ENCODE measurements around the gene SRSF11.
A peak's percentile ranks its signal among the peaks of the same experiment; 100 is the strongest.
"Not testable (repeated sequence)": the region's sequence is repeated elsewhere in the genome, so short reads cannot be mapped to it uniquely, and the experiment has no call there.

The SRSF11 gene, protein sequence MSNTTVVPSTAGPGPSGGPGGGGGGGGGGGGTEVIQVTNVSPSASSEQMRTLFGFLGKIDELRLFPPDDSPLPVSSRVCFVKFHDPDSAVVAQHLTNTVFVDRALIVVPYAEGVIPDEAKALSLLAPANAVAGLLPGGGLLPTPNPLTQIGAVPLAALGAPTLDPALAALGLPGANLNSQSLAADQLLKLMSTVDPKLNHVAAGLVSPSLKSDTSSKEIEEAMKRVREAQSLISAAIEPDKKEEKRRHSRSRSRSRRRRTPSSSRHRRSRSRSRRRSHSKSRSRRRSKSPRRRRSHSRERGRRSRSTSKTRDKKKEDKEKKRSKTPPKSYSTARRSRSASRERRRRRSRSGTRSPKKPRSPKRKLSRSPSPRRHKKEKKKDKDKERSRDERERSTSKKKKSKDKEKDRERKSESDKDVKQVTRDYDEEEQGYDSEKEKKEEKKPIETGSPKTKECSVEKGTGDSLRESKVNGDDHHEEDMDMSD

GRCh38 chr1:70221238-70222121 is at the start of gene SRSF11:
Gene SRSF11, plus strand, starts transcription at chr1:70221380. Its CDS starts 257 bp downstream, at chr1:70221637.
- DNase-seq (ENCODE audit: low read depth in 2 of 2) = peak; percentile 89 to 96

GRCh38 chr1:70171512-70171911 is 49.7 kb upstream of the SRSF11 start:
- no peak for DNase-seq (ENCODE audit: low read depth in 2 of 2)

DNA sequence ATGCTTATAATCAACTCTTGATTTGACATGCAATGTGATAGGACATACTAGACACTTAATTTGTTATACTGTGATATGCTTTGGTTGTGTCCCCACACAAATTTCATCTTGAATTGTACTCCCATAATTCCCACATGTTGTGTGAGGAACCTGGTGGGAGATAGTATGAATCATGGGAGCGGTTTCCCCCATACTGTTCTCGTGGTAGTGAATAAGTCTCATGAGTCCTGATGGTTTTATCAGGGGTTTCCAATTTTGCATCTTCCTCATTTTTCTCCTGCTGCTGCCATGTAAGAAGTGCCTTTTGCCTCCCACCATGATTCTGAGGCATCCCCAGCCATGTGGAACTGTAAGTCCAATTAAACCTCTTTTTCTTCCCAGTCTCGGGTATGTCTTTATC is 36.0 kb upstream of the SRSF11 start:
- not testable (repeated sequence) for DNase-seq (ENCODE audit: low read depth in 2 of 2)

- no peak for DNase-seq (ENCODE audit: low read depth in 2 of 2)
These were observed 32.7 kb upstream of the SRSF11 start for GRCh38 chr1:70188522-70188921.

DNA sequence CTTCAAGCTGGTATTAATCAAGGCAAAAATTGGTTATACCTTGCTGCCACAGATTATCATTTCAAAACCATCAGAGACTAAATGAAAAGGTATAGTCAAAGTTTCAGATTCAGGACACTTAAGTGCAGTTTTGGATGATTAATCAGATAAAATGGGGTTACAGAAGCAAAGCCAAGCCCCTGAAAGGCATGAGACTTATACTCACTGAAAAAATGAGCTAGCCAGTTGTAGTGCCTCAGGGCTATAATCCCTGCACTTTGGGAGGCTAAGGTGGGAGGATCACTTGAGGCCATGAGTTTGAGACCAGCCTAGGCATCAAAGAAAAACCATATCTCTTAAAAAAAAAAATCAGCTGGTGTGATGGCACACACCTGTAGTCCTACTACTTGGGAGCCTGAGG is 31.0 kb upstream of the SRSF11 start:
- no peak for DNase-seq (ENCODE audit: low read depth in 2 of 2)

DNA sequence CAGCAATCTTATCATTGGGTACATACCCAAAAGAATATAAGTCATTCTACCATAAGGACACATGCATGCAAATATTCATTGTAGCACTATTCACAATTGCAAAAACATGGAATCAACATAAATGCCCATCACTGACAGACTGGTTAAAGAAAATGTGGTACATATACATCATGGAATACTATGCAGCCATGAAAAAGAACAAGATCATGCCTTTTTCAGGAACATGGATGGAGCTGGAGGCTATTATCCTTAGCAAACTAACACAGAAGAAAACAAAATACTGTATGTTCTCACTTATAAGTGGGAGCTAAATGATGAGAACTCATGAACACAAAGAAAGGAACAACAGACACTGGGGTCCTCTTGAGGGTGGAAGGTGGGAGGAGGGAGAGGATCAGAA is 28.7 kb upstream of the SRSF11 start:
- DNase-seq (ENCODE audit: low read depth in 2 of 2) = not testable (repeated sequence)

GRCh38 chr1:70194601-70195000 is 26.6 kb upstream of the SRSF11 start:
- no peak for DNase-seq (ENCODE audit: low read depth in 2 of 2)

DNA sequence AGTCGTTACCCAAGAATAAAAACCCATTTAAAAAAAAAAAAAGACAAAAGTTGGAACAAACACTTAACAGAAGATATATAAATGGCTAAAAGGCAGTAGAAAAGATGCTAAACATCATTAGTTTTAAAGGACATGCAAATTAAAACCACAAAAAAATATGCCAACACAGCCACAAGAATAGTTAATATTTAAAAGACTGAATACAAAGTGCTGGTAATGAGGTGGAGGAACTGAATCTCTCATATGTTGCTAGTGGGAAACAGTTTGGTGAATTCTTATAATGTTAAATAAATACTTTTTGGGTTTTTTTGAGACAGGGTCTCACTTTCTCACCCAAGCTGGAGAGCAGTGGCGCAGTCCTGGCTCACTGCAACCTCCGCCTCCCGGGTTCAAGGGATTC is 25.8 kb upstream of the SRSF11 start:
- no peak for DNase-seq (ENCODE audit: low read depth in 2 of 2)

- no peak for DNase-seq (ENCODE audit: low read depth in 2 of 2)
These were observed 24.8 kb upstream of the SRSF11 start for GRCh38 chr1:70196333-70196732.

DNA sequence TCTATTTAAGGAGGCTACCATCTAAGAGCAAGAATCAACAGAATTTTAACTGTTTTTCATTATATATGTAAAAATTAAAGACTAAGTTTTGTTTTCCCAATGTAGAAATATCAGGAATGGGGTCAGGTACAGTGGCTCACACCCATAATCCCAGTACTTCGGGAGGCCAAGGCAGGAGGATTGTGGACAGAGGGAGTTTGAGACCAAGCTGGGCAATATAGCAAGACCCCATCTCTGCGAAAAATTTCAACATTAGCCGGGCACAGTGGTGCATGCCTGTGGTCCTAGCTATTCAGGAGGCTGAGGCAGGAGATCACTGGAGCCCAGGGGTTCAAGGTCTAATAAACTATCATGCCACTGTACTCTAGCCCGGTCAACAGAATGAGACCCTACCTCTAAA is 21.1 kb upstream of the SRSF11 start:
- DNase-seq (ENCODE audit: low read depth in 2 of 2) = no peak

DNA sequence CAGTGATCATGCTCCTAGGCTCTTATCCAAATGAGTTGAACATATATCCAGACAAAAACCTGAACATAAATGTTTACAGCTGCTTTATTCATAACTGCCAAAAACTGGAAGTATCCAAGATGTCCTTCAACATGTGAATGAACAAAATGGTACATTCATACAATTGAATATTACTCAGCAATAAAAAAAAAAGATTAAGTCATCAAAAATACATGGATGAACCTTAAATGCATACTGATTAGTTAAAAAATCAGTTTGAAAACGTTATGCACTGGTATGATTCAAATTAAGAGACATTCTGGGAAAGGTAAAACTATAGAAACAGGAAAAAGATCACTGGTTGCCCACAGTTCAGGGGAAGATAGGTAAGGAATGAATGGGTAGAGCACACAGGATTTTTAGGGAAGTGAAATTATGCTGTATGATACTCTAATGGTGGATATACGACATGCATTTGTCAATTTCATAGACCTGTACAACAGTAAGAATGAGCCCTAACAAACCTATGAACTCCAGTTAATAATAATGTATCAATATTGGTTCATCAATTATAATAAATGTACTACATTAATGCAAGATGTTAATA is 18.9 kb upstream of the SRSF11 start:
- DNase-seq (ENCODE audit: low read depth in 2 of 2) = no peak

GRCh38 chr1:70204139-70204538 is 17.0 kb upstream of the SRSF11 start:
- no peak for DNase-seq (ENCODE audit: low read depth in 2 of 2)

DNA sequence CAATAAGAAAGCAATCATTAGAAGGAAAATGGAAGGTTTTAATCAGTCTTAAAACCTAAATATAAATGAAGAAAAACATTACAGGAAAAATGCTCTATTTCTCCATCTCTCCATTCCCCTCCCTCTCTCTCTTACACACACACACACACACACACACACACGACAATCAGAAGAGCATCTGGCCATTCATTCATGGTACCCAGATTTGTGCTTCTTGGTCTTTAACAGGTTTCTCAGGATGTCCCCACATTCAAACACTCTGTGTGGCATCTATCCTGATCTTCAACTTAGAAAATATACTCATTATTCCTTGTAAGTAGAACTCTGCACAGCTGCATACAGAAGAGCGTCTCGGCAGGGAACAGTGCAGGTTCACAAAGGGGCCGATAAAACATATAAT is 16.6 kb upstream of the SRSF11 start:
- no peak for DNase-seq (ENCODE audit: low read depth in 2 of 2)

- no peak for DNase-seq (ENCODE audit: low read depth in 2 of 2)
These were observed 16.1 kb upstream of the SRSF11 start for GRCh38 chr1:70205071-70205433.

- DNase-seq (ENCODE audit: low read depth in 2 of 2) = peak; percentile 79 to 92
These were observed 15.6 kb upstream of the SRSF11 start, which contains the start of gene LRRC40 for GRCh38 chr1:70205434-70206118. Gene LRRC40, minus strand, starts transcription at chr1:70205579. Its CDS starts 39 bp downstream, at chr1:70205540.

GRCh38 chr1:70206833-70207232 is 14.3 kb upstream of the SRSF11 start:
- DNase-seq (ENCODE audit: low read depth in 2 of 2) = not testable (repeated sequence)

DNA sequence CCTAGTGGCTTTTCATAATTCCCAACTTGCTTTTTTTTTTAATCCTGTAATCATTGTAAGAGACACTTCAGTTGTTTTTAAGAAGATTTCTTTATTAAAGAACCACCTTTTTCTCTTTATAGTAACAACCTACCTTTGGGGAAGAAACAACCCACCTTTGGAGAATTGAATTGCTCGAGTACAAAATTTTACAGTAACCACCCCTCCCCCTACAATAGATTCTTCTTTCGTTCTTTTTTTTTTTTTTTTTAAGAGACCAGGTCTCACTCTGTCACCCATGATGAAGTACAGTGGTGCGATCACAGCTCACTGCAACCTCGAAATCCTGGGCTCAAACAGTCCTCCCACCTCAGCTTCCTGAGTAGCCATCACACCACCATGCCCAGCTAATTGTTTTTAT is 13.7 kb upstream of the SRSF11 start:
- no peak for DNase-seq (ENCODE audit: low read depth in 2 of 2)

DNA sequence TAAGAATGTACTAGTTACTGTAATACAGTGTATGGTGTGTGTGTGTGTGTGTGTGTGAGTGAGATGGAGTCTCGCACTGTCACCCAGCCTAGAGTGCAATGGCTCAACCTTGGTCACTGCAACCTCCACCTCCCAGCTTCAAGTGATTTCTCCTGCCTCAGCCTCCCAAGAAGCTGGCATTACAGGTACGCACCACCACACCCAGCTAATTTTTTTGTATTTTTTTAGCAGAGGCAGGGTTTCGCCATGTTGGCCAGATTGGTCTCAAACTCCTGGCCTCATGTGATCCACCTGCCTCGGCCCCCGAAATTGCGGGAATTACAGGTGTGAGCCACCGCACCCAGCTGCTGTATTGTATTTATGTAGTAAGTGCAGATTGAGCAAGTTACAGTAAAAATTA is 12.9 kb upstream of the SRSF11 start:
- DNase-seq (ENCODE audit: low read depth in 2 of 2) = no peak

GRCh38 chr1:70210820-70211219 is 10.4 kb upstream of the SRSF11 start:
- DNase-seq (ENCODE audit: low read depth in 2 of 2) = no peak

DNA sequence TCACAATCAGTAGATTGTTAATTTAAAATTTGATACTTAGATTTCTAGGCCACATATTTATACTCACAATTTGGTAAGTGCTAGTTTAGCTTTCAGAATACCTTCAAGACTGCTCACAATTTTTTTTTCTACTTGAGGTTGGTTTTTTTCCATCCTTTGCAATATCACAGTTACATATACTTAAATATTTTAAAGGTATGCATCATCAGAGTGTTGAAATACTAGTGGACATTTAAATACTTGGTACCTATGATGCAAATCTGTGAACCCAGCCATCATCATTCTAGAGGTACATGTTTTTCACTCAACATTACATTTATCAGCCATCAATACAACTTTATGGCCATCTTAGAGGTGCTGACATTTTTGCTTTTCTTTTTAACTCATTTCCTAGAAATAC is 9.6 kb upstream of the SRSF11 start:
- DNase-seq (ENCODE audit: low read depth in 2 of 2) = no peak

DNA sequence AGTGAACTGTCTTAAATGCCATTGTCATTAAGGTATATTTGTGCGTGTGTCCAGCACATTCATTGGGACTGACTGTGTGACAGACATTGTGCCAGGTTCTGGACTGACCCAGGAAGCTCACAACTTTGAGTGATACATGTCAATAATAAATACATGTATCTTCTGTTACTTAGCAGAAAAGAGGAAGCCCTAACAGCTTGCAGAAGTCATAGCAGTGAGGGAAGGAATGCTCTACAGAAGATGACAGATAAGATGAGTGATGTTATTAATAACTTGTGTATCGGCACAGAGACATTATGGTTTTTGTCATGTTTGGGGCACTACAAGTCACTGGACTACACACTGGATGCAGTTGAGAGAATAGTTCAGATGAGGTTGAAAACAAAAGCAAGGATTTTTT is 1.2 kb upstream of the SRSF11 start:
- DNase-seq (ENCODE audit: low read depth in 2 of 2) = no peak
